ENCODE data around the gene SH3RF3.
A peak's percentile ranks its signal among the peaks of the same experiment; 100 is the strongest.

Gene SH3RF3

DNA sequence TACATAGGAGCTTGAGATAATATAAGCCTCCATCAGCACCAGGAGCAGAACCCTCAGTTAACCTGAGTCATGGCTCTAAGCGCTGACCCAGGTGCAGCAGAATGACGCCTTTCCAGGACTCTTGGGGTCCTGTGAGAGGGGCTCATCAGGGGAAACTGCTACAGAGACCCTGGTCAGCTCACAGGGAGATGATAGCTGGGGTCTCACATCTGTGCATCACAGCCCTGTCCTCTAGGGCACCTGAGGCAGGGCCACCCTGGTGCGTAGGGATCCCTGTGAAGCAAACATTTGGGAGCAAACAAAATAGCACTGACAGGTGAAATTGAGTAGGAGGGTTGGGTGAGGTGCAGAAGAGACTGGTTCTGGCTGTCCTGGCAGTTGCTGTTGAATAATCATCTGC, 219.2 kb downstream of the SH3RF3 start:
- no peak overlapping the region for H2AFZ ChIP-seq (ENCODE audit: low read depth)
- no peaks in the 10 kb centered on the region for H4K20me1 ChIP-seq (ENCODE audit: insufficient read depth)

DNA sequence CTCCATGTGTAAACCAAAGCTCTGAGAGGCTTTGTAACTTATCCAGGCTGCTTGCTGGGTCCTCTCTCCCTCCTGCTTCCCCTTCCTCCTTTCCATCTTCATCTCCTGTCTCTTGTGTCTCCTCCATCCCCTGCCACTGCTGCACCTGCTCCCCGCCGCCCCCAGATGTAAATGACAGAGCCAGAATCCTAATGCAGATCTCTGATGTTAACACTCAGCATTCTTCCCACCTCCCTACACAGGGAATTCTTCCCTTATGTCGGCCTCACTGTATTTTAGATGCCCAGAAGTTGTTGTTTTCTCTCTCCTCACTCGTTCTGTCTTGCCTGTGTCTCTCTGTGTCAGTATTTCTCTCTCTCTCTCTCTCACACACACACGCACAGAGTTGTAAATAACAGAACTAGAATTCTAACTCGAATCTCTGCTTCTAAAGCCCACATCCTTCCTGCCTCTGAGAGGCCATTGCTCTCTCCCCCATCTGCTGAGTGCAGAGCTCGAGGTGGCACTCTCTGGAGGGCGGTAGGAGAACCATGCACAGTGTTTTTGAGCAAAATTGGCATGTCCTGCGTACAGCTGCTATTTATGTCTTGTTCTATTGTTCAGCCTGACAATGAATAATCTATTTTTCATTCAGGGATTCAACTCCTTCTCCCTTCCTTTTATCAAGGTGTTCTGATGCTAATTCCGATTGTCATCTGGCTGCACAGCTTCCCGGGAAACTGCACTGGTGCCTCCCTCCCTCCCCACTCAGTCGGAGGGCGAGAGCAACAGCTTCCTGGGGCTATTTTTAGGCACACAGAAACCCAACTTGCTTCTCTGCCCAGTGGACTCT, 219.9 kb downstream of the SH3RF3 start:
- TF ChIP-seq, protein P1, sequence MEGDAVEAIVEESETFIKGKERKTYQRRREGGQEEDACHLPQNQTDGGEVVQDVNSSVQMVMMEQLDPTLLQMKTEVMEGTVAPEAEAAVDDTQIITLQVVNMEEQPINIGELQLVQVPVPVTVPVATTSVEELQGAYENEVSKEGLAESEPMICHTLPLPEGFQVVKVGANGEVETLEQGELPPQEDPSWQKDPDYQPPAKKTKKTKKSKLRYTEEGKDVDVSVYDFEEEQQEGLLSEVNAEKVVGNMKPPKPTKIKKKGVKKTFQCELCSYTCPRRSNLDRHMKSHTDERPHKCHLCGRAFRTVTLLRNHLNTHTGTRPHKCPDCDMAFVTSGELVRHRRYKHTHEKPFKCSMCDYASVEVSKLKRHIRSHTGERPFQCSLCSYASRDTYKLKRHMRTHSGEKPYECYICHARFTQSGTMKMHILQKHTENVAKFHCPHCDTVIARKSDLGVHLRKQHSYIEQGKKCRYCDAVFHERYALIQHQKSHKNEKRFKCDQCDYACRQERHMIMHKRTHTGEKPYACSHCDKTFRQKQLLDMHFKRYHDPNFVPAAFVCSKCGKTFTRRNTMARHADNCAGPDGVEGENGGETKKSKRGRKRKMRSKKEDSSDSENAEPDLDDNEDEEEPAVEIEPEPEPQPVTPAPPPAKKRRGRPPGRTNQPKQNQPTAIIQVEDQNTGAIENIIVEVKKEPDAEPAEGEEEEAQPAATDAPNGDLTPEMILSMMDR (conservative IDR thresholded peaks at IDR 0.05; ENCODE audit: low read depth, low read length), result no peak
- Histone ChIP-seq H3K4me2 (no peak overlapping the region), H3K9ac (no peak overlapping the region), H4K20me1 (ENCODE audit: insufficient read depth) (no peaks in the 10 kb centered on the region), H3K27ac (no peak overlapping the region), H2AFZ (ENCODE audit: low read depth) (no peak overlapping the region), H3K4me1 (ENCODE audit: low read depth, poor library complexity, severe bottlenecking) (peaks cover 26% of the 10 kb centered on the region), H3K36me3 (ENCODE audit: insufficient read depth) (no peaks in the 10 kb centered on the region), H3K79me2 (ENCODE audit: insufficient read depth, low read depth) (no peaks in the 10 kb centered on the region), H3K27me3 (ENCODE audit: insufficient read depth, low read depth) (no peaks in the 10 kb centered on the region), H3K4me3 (IDR thresholded peaks at IDR 0.05; ENCODE audit: insufficient read depth, low read depth, low read length) (no peak overlapping the region)

More for the DNA sequence above, 219.2 kb downstream of the SH3RF3 start:
- Histone ChIP-seq H3K79me2 (ENCODE audit: insufficient read depth, low read depth) (no peaks in the 10 kb centered on the region), H3K4me3 (IDR thresholded peaks at IDR 0.05; ENCODE audit: insufficient read depth, low read depth, low read length) (no peak overlapping the region), H3K4me1 (ENCODE audit: low read depth, poor library complexity, severe bottlenecking) (peaks cover 26% of the 10 kb centered on the region), H3K4me2 (no peak overlapping the region), H3K36me3 (ENCODE audit: insufficient read depth) (no peaks in the 10 kb centered on the region), H3K27ac (no peak overlapping the region), H3K9ac (no peak overlapping the region), H3K27me3 (ENCODE audit: insufficient read depth, low read depth) (no peaks in the 10 kb centered on the region)
- TF ChIP-seq, protein P1 (conservative IDR thresholded peaks at IDR 0.05; ENCODE audit: low read depth, low read length), result no peak

DNA sequence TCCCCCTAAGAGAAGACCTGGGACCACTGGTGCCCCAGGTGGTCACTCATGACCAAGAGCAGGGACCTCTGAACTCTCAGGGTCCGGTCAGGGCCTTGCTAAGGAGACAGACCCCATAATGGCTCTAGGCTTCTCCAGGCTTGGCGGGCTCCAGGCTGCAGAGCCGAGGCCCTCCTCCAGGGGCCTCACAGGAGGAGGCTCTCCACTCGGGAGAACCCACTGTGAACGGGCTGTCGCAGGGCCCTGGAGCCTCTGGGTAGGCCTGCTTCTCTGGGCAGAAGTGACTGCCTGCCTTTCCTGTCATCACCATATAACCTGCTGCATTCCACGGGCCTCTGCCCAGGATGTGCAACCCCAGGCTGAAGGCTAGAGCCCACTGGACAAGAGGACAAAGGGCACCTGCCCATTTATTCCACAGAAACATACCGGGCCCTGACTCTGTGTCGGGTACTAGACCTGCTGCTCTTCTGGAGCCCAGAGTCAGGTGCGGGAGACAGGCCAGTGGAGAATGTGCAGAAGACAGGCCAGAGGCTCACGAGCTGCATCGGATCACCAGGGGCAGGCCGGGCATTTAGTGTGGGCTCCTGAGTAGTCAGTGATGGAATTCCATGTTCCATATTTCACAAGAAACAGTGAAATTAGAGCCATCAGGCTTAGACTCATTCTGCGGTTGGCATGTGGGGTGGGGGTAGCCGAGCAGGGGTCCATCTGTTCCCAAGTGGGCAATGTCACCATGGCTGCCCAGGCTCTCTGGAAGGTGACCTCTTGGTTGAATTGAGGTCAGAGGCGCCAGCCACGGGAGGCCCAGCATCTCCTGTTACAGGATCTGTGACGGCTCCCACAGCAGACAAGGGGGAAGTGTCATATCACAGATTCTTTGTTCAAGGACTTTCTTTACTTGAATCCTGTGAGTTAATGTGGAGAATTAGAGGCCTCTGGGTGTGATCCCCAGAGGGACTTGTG, 220.8 kb downstream of the SH3RF3 start:
- Histone ChIP-seq H3K4me1 (ENCODE audit: low read depth, poor library complexity, severe bottlenecking) (peaks cover 30% of the 10 kb centered on the region), H2AFZ (ENCODE audit: low read depth) (no peak overlapping the region), H3K36me3 (ENCODE audit: insufficient read depth) (no peaks in the 10 kb centered on the region), H3K79me2 (ENCODE audit: insufficient read depth, low read depth) (no peaks in the 10 kb centered on the region), H3K9ac (no peak overlapping the region), H4K20me1 (ENCODE audit: insufficient read depth) (no peaks in the 10 kb centered on the region), H3K27me3 (ENCODE audit: insufficient read depth, low read depth) (no peaks in the 10 kb centered on the region), H3K27ac (no peak overlapping the region), H3K4me2 (peak overlapping the region; percentile 69), H3K4me3 (IDR thresholded peaks at IDR 0.05; ENCODE audit: insufficient read depth, low read depth, low read length) (no peak overlapping the region)
- TF ChIP-seq, protein P1 (conservative IDR thresholded peaks at IDR 0.05; ENCODE audit: low read depth, low read length), result no peak

DNA sequence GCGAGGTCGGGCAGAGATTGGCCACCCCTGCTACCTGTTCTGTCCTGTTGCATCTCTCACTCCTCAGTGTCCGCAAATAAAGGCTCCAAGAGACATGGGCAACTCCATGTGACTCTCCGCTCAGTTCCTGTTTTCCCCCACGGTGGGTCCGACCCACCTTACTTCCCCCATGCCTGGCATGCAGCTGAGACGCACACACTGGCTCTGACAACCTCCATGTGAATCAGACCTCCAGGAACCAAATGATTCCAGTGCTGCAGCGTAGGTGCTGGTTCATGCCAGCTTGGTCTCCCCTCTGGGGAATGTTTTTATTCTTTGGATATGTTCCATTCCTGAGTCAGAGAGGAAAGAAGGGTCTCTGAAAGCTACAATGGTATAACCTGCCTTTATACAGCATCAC, 221.5 kb downstream of the SH3RF3 start:
- Histone ChIP-seq H3K27me3 (ENCODE audit: insufficient read depth, low read depth) (no peaks in the 10 kb centered on the region), H4K20me1 (ENCODE audit: insufficient read depth) (no peaks in the 10 kb centered on the region)

More for the DNA sequence above, 221.5 kb downstream of the SH3RF3 start:
- H3K36me3 ChIP-seq (ENCODE audit: insufficient read depth), result no peaks in the 10 kb centered on the region
- H3K27ac ChIP-seq, result peak overlapping the region; percentile 49
- no peaks in the 10 kb centered on the region for H3K79me2 ChIP-seq (ENCODE audit: insufficient read depth, low read depth)
- peak overlapping the region; percentile 69 for H3K4me2 ChIP-seq
- peaks cover 37% of the 10 kb centered on the region for H3K4me1 ChIP-seq (ENCODE audit: low read depth, poor library complexity, severe bottlenecking)
- no peak overlapping the region for H2AFZ ChIP-seq (ENCODE audit: low read depth)
- no peak overlapping the region; the same call in 1 of the 2 replicates for H3K9ac ChIP-seq
- no peak overlapping the region for H3K4me3 ChIP-seq (IDR thresholded peaks at IDR 0.05; ENCODE audit: insufficient read depth, low read depth, low read length)
- TF ChIP-seq, protein P1 (conservative IDR thresholded peaks at IDR 0.05; ENCODE audit: low read depth, low read length), result no peak

Measured in KMS-11 (cell line).